ENCODE results near the gene RAMP1.

RAMP1 gene

DNA sequence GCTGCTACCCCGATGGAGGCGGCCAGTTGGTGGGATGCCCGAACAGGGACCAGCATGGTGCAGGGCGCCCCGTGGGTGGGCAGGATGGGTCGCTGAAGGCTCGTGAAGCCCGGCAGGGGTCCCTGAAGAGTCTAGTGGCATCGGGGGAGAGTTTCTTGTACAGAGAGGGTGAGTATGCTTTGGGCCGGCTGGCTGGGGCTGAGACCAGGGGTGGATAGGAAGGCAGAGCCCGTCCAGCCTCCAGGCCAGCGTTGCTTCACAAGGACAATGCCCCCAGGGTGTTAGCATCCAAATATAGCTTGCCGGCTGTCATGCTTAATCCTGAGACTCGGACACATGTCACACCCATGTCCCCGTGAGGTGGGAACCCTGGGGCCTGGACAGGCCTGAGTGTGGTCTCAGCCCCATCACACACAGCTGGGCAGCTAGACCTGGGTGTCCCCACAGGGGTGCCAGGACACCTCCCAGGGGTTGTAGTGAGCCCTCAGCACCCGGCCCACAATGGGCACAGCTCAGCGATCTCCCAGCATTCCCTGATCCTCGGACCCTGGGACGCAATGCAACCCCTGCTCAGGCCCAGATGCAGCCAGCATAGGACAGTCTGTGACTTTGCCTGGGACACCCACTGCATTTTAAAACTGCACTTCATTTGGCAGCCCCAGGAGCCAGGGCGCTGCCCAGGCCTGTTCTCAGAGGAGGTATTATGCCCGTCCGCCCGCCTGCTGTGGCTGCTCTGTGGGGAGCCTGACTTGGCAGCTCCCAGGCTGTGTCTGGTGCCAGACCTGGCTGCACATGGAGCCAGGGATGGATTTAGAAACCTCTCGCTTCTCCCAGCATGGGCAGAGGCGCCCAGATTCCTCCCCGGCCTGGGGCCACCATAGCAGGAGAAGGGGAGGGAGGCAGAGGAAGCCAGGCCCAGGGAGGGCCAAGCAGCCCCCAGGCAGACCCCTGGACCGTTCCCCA, 36.4 kb downstream of the RAMP1 start:
- no peak for DNase-seq (ENCODE audit: low read depth in 3 of 3)

DNA sequence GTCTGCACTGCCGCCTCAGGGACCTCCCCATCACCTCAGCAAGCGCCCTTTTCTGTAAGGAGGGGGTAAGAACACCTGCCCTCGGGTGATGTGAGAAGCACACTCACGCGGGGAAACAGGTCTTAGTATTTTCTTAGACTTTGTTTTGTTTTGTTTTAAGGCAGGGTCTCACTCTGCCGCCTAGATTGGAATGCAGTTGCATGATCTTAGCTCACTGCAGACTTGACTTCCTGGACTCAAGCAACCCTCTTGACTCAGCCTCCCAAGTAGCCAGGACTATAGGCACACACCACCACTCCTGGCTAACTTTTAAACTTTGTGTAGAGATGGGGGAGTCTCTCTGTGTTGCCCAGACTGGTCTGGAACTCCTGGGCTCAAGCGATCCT, 37.1 kb downstream of the RAMP1 start:
- no peak for DNase-seq (ENCODE audit: low read depth in 3 of 3)

DNA sequence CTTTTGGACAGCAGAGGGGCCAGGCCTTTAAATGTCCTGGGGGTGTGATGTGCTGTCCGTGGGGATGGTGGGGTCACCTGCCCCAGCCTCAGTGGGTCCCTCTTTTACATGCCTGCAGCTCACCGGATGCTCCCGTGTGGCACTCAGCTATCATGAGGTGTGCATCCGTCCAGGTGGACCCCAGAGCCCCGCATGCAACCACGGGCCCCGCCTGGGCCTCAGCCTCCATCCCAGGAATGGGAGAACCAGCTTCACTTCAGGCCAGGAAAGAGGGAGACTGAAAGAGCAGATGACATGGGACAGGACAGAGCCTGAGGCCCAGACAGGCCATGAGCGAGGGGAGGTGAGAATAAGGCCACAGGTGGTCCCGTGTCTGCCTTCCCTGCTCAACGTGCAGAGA, 37.5 kb downstream of the RAMP1 start:
- no peak for DNase-seq (ENCODE audit: low read depth in 3 of 3)

DNA sequence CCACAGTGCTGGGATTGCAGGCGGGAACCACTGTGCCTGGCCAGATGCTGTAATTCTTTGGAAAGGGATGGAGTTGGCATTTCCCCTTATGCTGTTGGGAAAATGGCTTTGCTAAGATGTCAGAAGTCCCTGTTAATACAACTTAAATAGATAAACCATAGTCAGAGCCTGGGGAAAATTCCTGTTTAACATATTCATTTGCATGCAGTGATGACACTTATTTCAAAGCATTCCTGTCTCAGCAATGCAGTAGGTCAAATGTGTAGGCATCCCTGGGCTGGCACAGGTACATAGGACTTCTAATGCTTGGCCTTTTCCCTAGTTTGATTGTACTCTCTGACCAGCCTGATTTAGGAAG, 38.6 kb downstream of the RAMP1 start:
- no peak for DNase-seq (ENCODE audit: low read depth in 3 of 3)

- DNase-seq (ENCODE audit: low read depth in 3 of 3): no peak
Measured at GRCh38 chr2:237900891-237901831, 41.7 kb downstream of the RAMP1 start.

GRCh38 chr2:237901932-237902850, 42.8 kb downstream of the RAMP1 start:
- DNase-seq (ENCODE audit: low read depth in 3 of 3): no peak

DNA sequence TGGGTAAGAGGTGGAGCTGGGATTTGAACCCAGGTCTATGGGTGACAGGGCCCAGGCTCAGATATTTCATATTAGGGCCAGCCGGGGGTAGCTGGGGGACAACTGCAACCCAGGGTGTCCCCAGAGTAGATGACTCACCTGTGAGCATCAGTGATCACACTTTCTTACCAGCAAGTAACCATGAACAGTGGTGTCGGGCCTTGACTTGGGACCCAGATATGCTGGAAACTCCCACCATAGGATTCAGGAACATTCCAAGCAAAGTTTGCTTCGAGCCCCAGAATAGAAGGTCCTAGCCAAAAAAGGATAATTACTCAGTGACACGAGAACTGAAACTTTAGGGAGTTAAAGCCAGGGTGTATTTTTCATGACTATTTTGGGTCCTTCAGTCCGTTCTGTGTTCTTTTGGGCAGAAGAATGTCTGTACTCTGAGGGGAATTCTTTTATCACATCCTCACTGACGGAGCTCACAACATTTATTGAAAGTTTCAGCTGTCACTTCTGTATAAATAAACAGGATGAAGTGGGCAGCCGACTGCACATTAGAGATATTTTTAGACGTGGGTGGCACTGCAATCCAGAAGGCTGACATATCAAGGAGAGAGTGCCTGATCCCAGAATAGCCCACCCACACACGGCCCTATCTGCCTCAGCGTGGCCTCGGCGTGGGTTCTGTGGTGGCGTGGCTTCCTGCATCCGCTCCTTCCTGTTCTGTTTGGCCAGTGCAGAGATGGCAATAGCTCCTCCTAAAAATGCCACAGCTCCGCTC, 45.6 kb downstream of the RAMP1 start:
- peak in 1 of 3 experiments; percentile 20 for DNase-seq (ENCODE audit: low read depth in 3 of 3)

DNA sequence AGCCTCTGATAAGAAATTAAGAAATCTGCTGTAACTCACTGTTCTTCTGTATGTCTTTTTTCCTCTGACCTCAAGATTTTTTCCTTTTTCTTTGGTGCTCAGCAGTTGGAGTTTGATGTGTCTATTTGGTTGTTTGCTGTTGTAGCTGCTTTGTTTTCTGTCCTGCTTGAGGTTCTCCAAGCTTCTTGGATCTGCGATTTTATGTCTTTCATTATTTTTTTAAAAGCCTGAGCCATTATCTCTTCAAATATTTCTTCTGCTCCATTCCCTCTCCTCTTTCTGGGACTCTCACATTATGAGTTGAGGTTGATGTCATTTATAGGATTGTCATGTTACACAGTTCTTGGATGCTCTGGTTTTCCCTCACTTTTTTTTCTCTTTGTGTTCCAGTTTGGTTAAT, 47.7 kb downstream of the RAMP1 start:
- DNase-seq (ENCODE audit: low read depth in 3 of 3): no peak

GRCh38 chr2:237909075-237909695, 49.8 kb downstream of the RAMP1 start:
- DNase-seq (ENCODE audit: low read depth in 3 of 3): no peak

DNA sequence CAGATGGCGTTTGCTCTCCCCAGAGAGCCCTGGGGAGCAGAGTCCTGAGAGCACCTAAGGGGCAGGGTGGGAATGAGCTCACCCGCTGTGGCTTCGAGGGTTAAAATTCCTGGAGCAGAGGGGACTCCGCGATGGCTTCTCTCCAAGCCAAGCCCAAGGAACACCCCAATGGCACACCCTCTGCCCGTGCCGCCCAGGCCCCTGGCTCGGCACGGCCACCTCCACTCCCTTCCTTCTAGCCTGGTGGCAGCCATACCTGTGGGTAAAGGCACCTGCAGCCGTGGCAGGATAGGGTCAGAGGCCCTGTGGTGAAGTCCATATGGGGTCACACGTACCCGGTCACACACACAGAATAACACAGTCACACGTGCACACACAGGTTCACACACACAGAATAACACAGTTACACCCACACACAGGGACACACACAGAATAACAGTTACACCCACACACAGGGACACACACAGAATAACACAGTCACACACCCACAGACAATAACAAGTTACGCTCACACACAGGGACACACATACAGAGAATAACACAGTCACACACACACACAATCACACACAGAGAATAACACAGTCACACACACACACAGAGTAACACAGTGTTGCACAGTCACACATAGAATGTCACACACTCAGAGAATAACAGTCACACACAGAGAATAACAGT, 50.5 kb downstream of the RAMP1 start:
- no peak for DNase-seq (ENCODE audit: low read depth in 3 of 3)

GRCh38 chr2:237910576-237911362, 51.3 kb downstream of the RAMP1 start:
- DNase-seq (ENCODE audit: low read depth in 3 of 3): no peak

DNA sequence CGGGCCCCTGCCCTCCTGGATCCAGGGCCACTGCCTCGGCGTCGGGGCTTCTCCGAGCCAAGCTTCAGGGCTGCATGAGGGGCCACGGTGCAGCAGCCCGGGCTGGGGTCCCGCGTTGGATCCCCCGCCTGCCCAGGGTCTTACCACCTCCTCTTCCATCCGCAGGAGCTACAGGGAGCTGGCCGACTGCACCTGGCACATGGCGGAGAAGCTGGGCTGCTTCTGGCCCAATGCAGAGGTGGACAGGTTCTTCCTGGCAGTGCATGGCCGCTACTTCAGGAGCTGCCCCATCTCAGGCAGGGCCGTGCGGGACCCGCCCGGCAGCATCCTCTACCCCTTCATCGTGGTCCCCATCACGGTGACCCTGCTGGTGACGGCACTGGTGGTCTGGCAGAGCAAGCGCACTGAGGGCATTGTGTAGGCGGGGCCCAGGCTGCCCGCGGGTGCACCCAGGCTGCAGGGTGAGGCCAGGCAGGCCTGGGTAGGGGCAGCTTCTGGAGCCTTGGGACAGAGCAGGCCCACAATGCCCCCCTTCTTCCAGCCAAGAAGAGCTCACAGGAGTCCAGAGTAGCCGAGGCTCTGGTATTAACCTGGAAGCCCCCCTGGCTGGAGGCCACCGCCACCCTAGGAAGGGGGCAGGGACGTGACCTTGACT, 52.1 kb downstream of the RAMP1 start:
- DNase-seq (ENCODE audit: low read depth in 3 of 3): no peak

- no peak for DNase-seq (ENCODE audit: low read depth in 3 of 3)
Measured at GRCh38 chr2:237912271-237913192, 53.1 kb downstream of the RAMP1 start.

DNA sequence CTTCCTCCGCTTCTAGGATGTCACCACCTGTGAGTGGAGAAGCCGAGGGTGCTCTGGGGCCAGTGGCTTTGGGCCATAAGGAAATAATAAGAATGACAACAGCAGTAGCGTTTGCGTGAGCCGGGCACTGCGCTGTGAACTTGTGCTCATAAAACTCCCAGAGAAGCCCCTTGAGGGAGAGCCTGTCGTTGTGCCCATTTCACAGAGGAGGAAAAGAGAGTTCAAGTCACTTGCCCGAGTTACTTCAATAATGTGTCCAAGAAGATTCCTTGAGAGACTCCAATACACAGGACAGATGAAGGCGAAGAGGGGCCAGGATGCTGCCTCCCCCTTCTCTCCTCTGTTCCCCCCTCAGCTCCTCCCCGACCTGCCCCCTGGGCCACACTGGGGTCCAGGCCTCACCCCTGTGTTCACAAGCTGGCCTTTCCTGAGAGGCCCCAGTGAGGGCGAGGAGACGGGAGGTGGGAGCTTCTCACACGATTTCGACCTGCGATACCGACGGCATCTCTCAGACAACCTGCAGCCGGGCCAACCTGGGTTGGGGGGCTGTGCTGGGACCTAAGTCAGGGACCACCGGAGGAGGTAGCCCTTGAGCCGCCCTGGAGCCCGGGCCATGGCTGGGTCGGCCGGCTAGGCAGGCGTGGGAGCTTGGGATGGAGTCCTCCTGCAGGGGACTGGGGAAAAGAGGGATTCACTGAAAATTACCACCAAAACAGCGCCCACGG, 53.9 kb downstream of the RAMP1 start:
- no peak for DNase-seq (ENCODE audit: low read depth in 3 of 3)

GRCh38 chr2:237915576-237915975, 56.2 kb downstream of the RAMP1 start:
- no peak for DNase-seq (ENCODE audit: low read depth in 3 of 3)

DNA sequence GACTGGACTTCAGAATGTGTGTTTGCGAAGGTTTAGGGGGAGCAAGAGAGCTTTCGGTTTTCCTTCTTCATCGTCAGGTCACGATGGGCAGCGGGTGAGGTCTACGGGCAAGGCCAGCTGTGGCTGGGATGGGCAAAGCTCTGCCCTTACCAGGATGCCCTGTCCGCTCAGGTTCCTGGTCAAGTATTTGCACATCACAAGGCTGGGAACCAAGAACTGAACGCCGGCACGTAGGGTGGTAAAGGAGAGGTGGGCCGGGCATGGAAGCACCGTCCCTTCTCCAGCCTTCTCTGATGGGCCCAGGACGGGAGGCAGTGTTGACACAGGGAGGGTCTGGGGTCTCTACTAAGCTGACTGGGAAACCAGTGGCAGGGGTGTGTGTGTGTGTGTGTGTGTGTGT, 56.9 kb downstream of the RAMP1 start:
- DNase-seq (ENCODE audit: low read depth in 3 of 3): no peak

Data from stimulated activated CD4-positive, alpha-beta T cell treated with anti-CD3 and anti-CD28 coated beads, TNF-alpha, amount 100 ng/mL, for 24 hours (primary cell).